K562 (cell line): ENCODE results near the gene ARHGDIA. TPM values are rescaled to one million over a fixed set of nuclear protein-coding genes. Genes with fewer than 3 reads are reported as not detected.

Experiments used
- ASH1L ChIP-seq: fragments of 450-650 bp; IDR thresholded peaks from 2 replicates; pipeline ENCODE4 v1.6.1; 2018; ENCODE audit warnings: borderline replicate concordance, mild to moderate bottlenecking, low read depth; ENCODE audit not compliant: partially characterized antibody
- ATF7 ChIP-seq: fragments of 450-650 bp; IDR thresholded peaks from 2 replicates; pipeline ENCODE4 v1.7.1; 2014; ENCODE audit warnings: mild to moderate bottlenecking, moderate library complexity
- CREBBP ChIP-seq: IDR thresholded peaks from one replicate; pipeline ENCODE4 v1.6.1; 2012; ENCODE audit warnings: low read depth, mild to moderate bottlenecking, control low read depth, inconsistent platforms, low read length
- DACH1 ChIP-seq: fragments of 450-650 bp; IDR thresholded peaks from 2 replicates; pipeline ENCODE4 v1.6.1; 2018; ENCODE audit not compliant: partially characterized antibody
- E2F8 ChIP-seq: fragments of 450-650 bp; IDR thresholded peaks from 2 replicates; pipeline ENCODE4 v1.7.1; 2018; ENCODE audit warnings: mild to moderate bottlenecking, low read depth; ENCODE audit not compliant: partially characterized antibody
- FUS ChIP-seq: fragments of 200-400 bp; formaldehyde crosslinking; optimal IDR thresholded peaks from 2 replicates; pipeline ENCODE3; 2017; ENCODE audit warnings: low read depth, low read length
- ILK ChIP-seq: fragments of 450-650 bp; IDR thresholded peaks from 2 replicates; pipeline ENCODE4 v1.6.1; 2016; ENCODE audit warnings: missing genetic modification characterization, low read depth, mild to moderate bottlenecking, missing compliant biosample characterization, moderate library complexity, borderline replicate concordance
- NFIC ChIP-seq: fragments of 450-650 bp; IDR thresholded peaks from 2 replicates; pipeline ENCODE4 v1.6.1; 2017; ENCODE audit warnings: mild to moderate bottlenecking, inconsistent platforms
- POLR2A ChIP-seq: fragments of 450-650 bp; conservative IDR thresholded peaks from 2 replicates; pipeline ENCODE4 v1.6.1; 2016
- RBM17 ChIP-seq: fragments of 200-400 bp; formaldehyde crosslinking; IDR thresholded peaks from 2 replicates; pipeline ENCODE4 v1.6.1; 2017; ENCODE audit warnings: low read depth, mild to moderate bottlenecking, low read length, borderline replicate concordance
- STAT5B ChIP-seq: fragments of 250-450 bp; sonication (Bioruptor Pico); IDR thresholded peaks from 2 replicates; pipeline ENCODE4 v1.8.0; 2021; ENCODE audit warnings: mild to moderate bottlenecking, inconsistent platforms
- ZNF140 ChIP-seq: fragments of 250-450 bp; sonication (Bioruptor Pico); IDR thresholded peaks from 2 replicates; pipeline ENCODE4 v1.8.0; 2021; ENCODE audit warnings: moderate library complexity, mild to moderate bottlenecking, inconsistent platforms
- ZNF175 ChIP-seq: fragments of 200-800 bp; sonication (Bioruptor generic); IDR thresholded peaks from 2 replicates; pipeline ENCODE4 v1.6.1; 2016; ENCODE audit warnings: low read depth, mild to moderate bottlenecking, missing genetic modification characterization, missing compliant biosample characterization
- ZNF280A ChIP-seq: fragments of 450-650 bp; IDR thresholded peaks from 2 replicates; pipeline ENCODE4 v1.6.1; 2018; ENCODE audit warnings: mild to moderate bottlenecking, low read depth; ENCODE audit not compliant: partially characterized antibody
- ZNF3 ChIP-seq: fragments of 250-450 bp; sonication (Bioruptor Pico); IDR thresholded peaks from 2 replicates; pipeline ENCODE4 v1.5.0; 2021; ENCODE audit warnings: mild to moderate bottlenecking, moderate library complexity
- ZNF445 ChIP-seq: fragments of 250-450 bp; sonication (Bioruptor Pico); IDR thresholded peaks from 2 replicates; pipeline ENCODE4 v1.4.0; 2020; ENCODE audit warnings: low read depth, mild to moderate bottlenecking, moderate library complexity
- ZNF764 ChIP-seq: fragments of 250-450 bp; sonication (Bioruptor Pico); IDR thresholded peaks from 2 replicates; pipeline ENCODE4 v1.4.0; 2020; ENCODE audit warnings: low read depth, mild to moderate bottlenecking, moderate library complexity
- ZNF830 ChIP-seq: fragments of 250-450 bp; sonication (Bioruptor Pico); IDR thresholded peaks from 2 replicates; pipeline ENCODE4 v1.5.0; 2021; ENCODE audit warnings: mild to moderate bottlenecking
- polyA plus RNA-seq, 8 experiments: library from polyadenylated mRNA; depleted of rRNA in 4 of 8; stranded (reverse) in 5 of 8; unstranded in 3 of 8; fragments of >200 nt; fragmentation: Nextera tagmentation in 2 of 8; fragmentation: Illumina TruSeq in 1 of 8; extraction: Ambion mirVana in 2 of 8; extraction: Trizol in 1 of 8; gene quantifications; 2 replicates each; pipeline versions ENCODE4 v1.2.1 to v1.2.3, GENCODE V29; 2011 to 2014; ENCODE audit warnings: inconsistent platforms in 1 of 8, missing spikeins in 1 of 8
- total RNA-seq, 7 experiments: library from RNA; depleted of rRNA in 6 of 7; stranded (reverse); fragments of >200 nt in 6 of 7; fragmentation: Illumina TruSeq in 2 of 7; extraction: Trizol in 2 of 7; gene quantifications; 2 replicates each; pipeline versions ENCODE4 v1.2.1 to v1.2.3, GENCODE V29; 2011 to 2021; ENCODE audit warnings: low replicate concordance in 1 of 7
- TF ChIP-seq, protein P1 (sequence below): IDR thresholded peaks from 2 replicates; pipeline ENCODE4 v1.6.1; 2014; ENCODE audit warnings: antibody characterized with exemption
- TF ChIP-seq, protein P2 (sequence below), 2 experiments: fragments of 250-450 bp in 1 of 2; fragments of 450-650 bp in 1 of 2; sonication (Bioruptor Pico) in 1 of 2; IDR thresholded peaks; 2 replicates each; pipeline versions ENCODE4 v1.6.1 to v1.8.0; 2016 to 2021; ENCODE audit warnings: mild to moderate bottlenecking in 2 of 2, moderate library complexity in 2 of 2, missing compliant biosample characterization in 1 of 2, missing genetic modification characterization in 1 of 2
- TF ChIP-seq, protein P3 (sequence below): fragments of 450-650 bp; IDR thresholded peaks from 2 replicates; pipeline ENCODE4 v1.6.1; 2016; ENCODE audit warnings: low read depth, mild to moderate bottlenecking, moderate library complexity

The ARHGDIA gene
- total and polyA plus RNA-seq, 9 of the 15 experiments (the other 6 are each of a cell fraction or from before 2014, with no cell fraction given) = 9.6 to 340 (median 97.6) TPM

DNA sequence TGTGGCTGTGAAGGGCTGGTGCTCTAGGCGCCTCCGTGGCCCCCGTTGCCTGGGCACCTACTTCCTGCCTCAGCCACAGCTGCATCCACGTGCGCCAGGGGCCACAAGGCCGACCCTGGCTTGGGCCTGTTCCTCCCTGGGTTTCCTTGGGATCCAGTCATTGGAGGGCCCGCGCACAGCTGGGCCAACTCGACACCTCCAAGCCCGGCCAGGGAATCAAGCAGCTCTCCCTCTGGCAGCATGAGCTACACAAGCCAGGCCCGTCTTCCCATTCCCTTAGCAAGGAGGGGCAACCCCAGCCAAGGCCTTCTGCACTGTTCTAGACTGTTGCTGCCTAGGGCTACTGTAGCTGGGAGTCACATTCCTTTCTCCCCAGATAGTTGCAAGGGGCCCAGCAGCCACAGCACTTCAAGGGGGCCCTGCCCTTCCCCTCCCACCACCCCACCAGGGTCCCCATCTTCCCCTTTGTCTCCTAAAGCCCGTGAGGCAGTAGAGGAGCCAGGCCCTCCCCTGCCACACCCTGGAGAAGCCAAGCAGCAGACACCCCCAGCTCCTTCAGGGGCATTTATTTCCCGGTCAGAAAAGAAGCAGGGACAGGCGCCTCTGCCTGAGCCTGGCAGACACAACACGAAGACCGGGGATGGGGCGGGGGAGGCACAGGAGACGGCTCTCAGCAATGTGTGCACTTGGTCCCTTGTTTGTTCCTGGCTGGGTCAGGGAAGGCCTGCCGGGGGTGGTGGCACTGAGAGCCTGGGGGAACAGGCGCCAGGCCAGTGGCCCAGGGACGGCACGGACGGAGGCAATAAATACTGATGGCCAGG lies 3.8 kb downstream of the ARHGDIA start (continued):
- TF ChIP-seq ZNF140 (CRISPR knock-in tag) (no peak), ZNF445 (CRISPR knock-in tag) (peak; percentile 22; the same call in 1 of the 2 replicates), RBM17 (no peak), ZNF764 (CRISPR knock-in tag) (peak; percentile 43; the same call in 1 of the 2 replicates), ASH1L (no peak), ZNF3 (CRISPR knock-in tag) (no peak), ILK (tag) (no peak), NFIC (no peak), POLR2A (peak; percentile 91), DACH1 (no peak), ZNF830 (CRISPR knock-in tag) (peak; percentile 97), ZNF175 (CRISPR knock-in tag) (no peak), E2F8 (no peak), CREBBP (no peak), FUS (peak; percentile 45), STAT5B (no peak), ZNF280A (no peak), ATF7 (no peak)
- TF ChIP-seq, protein P1, sequence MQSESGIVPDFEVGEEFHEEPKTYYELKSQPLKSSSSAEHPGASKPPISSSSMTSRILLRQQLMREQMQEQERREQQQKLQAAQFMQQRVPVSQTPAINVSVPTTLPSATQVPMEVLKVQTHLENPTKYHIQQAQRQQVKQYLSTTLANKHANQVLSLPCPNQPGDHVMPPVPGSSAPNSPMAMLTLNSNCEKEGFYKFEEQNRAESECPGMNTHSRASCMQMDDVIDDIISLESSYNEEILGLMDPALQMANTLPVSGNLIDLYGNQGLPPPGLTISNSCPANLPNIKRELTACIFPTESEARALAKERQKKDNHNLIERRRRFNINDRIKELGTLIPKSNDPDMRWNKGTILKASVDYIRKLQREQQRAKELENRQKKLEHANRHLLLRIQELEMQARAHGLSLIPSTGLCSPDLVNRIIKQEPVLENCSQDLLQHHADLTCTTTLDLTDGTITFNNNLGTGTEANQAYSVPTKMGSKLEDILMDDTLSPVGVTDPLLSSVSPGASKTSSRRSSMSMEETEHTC = no peak
- TF ChIP-seq, protein P2, sequence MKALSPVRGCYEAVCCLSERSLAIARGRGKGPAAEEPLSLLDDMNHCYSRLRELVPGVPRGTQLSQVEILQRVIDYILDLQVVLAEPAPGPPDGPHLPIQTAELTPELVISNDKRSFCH (CRISPR knock-in tag; IDR thresholded peaks at IDR 0.05) = no peak
- TF ChIP-seq, protein P2 (tag; IDR thresholded peaks at IDR 0.05) = no peak
- TF ChIP-seq, protein P3, sequence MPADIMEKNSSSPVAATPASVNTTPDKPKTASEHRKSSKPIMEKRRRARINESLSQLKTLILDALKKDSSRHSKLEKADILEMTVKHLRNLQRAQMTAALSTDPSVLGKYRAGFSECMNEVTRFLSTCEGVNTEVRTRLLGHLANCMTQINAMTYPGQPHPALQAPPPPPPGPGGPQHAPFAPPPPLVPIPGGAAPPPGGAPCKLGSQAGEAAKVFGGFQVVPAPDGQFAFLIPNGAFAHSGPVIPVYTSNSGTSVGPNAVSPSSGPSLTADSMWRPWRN = no peak
